Kidney epithelial cell (primary cell): ENCODE data around the gene GFRA1. TPM values are rescaled to one million over a fixed set of nuclear protein-coding genes. Genes with fewer than 3 reads are reported as not detected.

Experiments
- DNase-seq: peaks from one replicate; pipeline ENCODE4 v3.0.0-alpha.2; 2010; ENCODE audit warnings: low read depth
- H3K27me3 ChIP-seq: 2 replicates; pipeline ENCODE4 v1.6.0; 2011; ENCODE audit warnings: low read length; ENCODE audit not compliant: control insufficient read depth, insufficient read depth
- H3K36me3 ChIP-seq: 2 replicates; pipeline ENCODE4 v1.5.1; 2011; ENCODE audit warnings: low read length; ENCODE audit not compliant: control insufficient read depth, insufficient read depth
- H3K4me3 ChIP-seq: 2 replicates; pipeline ENCODE4 v1.5.1; 2011; ENCODE audit warnings: low read depth, mild to moderate bottlenecking, control low read depth, low read length
- total RNA-seq: library from RNA; depleted of rRNA; stranded (reverse); fragments of >200 nt; gene quantifications from 2 replicates; pipeline ENCODE4 v1.2.3, GENCODE V29; 2015
- TF ChIP-seq, protein P1 (sequence below): IDR thresholded peaks from 2 replicates; pipeline ENCODE4 v1.5.1; 2011; ENCODE audit warnings: mild to moderate bottlenecking, moderate library complexity, low read length, control low read depth, inconsistent platforms; ENCODE audit not compliant: insufficient read depth, poor library complexity, severe bottlenecking

Gene GFRA1
- total RNA-seq, 1 donor from 2014 or later, result 1.6 TPM

DNA sequence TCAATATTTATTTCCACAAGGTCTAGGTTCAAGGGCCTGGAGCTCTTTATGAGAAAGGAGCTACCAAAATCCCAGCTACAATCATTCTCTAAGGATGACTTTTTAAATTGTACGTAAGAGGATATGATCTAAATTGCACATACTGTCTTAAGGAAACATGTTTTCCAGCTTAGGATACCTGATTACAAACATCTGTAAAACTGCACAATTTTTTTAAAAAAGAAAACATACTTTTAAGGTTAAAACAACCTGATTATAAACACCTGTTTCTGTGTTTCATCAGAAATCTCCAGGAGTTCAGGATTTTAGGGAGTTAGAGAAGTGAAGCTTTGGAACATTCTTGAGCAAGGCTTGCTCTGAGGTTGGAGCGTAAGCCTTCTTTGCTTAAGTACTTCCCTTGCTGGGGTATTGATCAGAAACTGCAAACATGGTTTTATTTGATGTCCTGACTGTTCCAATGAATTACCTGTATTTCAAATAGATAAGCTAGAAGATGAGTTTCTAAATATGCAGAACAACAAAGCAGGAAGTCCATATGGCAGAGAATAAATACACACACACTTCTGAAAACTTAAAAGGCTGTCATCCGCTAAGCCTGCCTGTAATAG, 248.6 kb downstream of the GFRA1 start:
- no peak for DNase-seq
- Histone ChIP-seq H3K27me3 (no peaks in the 10 kb centered on the region), H3K4me3 (no peak overlapping the region), H3K36me3 (no peaks in the 10 kb centered on the region)
- TF ChIP-seq, protein P1, sequence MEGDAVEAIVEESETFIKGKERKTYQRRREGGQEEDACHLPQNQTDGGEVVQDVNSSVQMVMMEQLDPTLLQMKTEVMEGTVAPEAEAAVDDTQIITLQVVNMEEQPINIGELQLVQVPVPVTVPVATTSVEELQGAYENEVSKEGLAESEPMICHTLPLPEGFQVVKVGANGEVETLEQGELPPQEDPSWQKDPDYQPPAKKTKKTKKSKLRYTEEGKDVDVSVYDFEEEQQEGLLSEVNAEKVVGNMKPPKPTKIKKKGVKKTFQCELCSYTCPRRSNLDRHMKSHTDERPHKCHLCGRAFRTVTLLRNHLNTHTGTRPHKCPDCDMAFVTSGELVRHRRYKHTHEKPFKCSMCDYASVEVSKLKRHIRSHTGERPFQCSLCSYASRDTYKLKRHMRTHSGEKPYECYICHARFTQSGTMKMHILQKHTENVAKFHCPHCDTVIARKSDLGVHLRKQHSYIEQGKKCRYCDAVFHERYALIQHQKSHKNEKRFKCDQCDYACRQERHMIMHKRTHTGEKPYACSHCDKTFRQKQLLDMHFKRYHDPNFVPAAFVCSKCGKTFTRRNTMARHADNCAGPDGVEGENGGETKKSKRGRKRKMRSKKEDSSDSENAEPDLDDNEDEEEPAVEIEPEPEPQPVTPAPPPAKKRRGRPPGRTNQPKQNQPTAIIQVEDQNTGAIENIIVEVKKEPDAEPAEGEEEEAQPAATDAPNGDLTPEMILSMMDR, result no peak

GRCh38 chr10:116017405-116017804, 255.6 kb downstream of the GFRA1 start:
- TF ChIP-seq, protein P1, result no peak

GRCh38 chr10:116015583-116016333, 257.2 kb downstream of the GFRA1 start:
- H3K4me3 ChIP-seq, result no peak overlapping the region
- H3K27me3 ChIP-seq, result no peaks in the 10 kb centered on the region
- no peaks in the 10 kb centered on the region for H3K36me3 ChIP-seq
- no peak for DNase-seq
- TF ChIP-seq, protein P1, result no peak

More at GRCh38 chr10:116017405-116017804, 255.6 kb downstream of the GFRA1 start:
- Histone ChIP-seq H3K4me3 (no peak overlapping the region), H3K27me3 (no peaks in the 10 kb centered on the region), H3K36me3 (no peaks in the 10 kb centered on the region)
- DNase-seq, result no peak

- no peak for DNase-seq
- Histone ChIP-seq H3K4me3 (no peak overlapping the region), H3K27me3 (no peaks in the 10 kb centered on the region)
Observed at GRCh38 chr10:116014871-116015582, 258.0 kb downstream of the GFRA1 start.

DNA sequence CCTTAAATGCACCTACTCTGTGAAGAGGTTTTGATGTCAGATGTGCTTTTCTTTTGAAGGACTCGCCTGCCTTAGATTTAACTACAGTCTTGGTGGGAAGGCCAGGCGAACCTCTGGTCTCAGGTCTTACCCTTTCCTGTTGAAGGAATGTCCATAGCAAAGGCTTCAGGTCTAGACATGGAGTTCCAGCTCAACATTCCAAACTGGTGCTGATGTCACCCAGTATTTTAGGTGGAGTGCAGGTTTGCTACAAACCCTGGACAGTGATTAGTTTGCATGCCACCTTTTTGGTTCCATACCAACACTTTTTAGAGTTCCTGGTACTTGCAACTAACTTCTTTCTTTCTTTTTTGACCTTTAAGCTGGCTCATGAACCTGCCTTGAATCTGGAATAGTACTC, 258.7 kb downstream of the GFRA1 start:
- TF ChIP-seq, protein P1, result no peak
- Histone ChIP-seq H3K27me3 (no peaks in the 10 kb centered on the region), H3K36me3 (no peaks in the 10 kb centered on the region), H3K4me3 (no peak overlapping the region)
- DNase-seq, result no peak

More at GRCh38 chr10:116014871-116015582, 258.0 kb downstream of the GFRA1 start:
- TF ChIP-seq, protein P1, result no peak
- H3K36me3 ChIP-seq, result no peaks in the 10 kb centered on the region
